Neural progenitor cell (in vitro differentiated cells): ENCODE results near the gene SERPINI2.

ENCODE experiments used
- CTCF ChIP-seq: fragments of 200-600 bp; sonication (generic); IDR thresholded peaks from 2 replicates; pipeline ENCODE4 v1.5.1; 2017; ENCODE audit warnings: antibody characterized with exemption, mild to moderate bottlenecking
- EZH2 ChIP-seq: fragments of 200-600 bp; sonication (generic); IDR thresholded peaks from 2 replicates; pipeline ENCODE4 v1.6.1; 2017; ENCODE audit warnings: antibody characterized with exemption, mild to moderate bottlenecking, moderate library complexity

GRCh38 chr3:167487556-167487955, 13.7 kb upstream of the SERPINI2 start:
- TF ChIP-seq CTCF (no peak), EZH2 (no peak)
